ENCODE results near the gene AIFM3.

DNA sequence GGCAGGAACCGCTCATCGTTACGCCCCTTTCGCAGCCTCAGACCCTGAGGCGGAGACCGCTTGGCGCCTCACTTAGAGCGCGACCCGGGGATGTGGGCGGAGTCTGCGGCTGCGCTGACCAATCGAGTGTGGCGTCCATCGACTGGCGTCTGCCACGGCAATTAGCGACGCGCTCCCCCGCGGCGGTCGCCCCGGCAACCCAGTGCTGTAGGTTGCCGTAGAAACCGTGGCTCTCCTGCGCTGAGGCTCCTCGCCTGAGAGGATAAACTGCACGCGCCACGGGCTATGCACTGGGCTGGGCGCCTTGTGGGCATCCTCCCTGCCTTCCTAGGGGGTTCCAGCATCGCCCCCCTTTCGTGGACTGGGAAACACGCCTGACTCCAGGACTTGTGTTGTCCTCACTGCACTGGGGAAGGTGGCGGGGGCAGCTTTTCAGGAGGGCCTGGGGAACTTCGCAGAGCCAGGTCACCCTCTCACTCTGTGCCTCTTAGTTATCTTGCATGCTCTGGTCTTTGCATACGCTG is 47.2 kb downstream of the AIFM3 start:
- TF ChIP-seq, protein P1, sequence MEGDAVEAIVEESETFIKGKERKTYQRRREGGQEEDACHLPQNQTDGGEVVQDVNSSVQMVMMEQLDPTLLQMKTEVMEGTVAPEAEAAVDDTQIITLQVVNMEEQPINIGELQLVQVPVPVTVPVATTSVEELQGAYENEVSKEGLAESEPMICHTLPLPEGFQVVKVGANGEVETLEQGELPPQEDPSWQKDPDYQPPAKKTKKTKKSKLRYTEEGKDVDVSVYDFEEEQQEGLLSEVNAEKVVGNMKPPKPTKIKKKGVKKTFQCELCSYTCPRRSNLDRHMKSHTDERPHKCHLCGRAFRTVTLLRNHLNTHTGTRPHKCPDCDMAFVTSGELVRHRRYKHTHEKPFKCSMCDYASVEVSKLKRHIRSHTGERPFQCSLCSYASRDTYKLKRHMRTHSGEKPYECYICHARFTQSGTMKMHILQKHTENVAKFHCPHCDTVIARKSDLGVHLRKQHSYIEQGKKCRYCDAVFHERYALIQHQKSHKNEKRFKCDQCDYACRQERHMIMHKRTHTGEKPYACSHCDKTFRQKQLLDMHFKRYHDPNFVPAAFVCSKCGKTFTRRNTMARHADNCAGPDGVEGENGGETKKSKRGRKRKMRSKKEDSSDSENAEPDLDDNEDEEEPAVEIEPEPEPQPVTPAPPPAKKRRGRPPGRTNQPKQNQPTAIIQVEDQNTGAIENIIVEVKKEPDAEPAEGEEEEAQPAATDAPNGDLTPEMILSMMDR (IDR thresholded peaks at IDR 0.05; ENCODE audit: low read length) = no peak
- no peak for TF ChIP-seq EZH2phosphoT487 (IDR thresholded peaks at IDR 0.05; ENCODE audit: low read length)

Data from MM.1S (cell line).